Cortex of kidney (tissue), 1 donor: ENCODE data around the gene PLAAT4.
"Not testable (repeated sequence)": the region's sequence is repeated elsewhere in the genome, so short reads cannot be mapped to it uniquely, and the experiment has no call there.

ENCODE experiments used
- DNase-seq: peaks from one replicate; lab custom pipeline; 2025; lab: John Stamatoyannopoulos, UW

The PLAAT4 gene

GRCh38 chr11:63511048-63511748, 25.4 kb upstream of the PLAAT4 start:
- no peak for DNase-seq

GRCh38 chr11:63512816-63513215, 23.8 kb upstream of the PLAAT4 start:
- DNase-seq = no peak

GRCh38 chr11:63516109-63516508, 20.5 kb upstream of the PLAAT4 start:
- DNase-seq = no peak

DNA sequence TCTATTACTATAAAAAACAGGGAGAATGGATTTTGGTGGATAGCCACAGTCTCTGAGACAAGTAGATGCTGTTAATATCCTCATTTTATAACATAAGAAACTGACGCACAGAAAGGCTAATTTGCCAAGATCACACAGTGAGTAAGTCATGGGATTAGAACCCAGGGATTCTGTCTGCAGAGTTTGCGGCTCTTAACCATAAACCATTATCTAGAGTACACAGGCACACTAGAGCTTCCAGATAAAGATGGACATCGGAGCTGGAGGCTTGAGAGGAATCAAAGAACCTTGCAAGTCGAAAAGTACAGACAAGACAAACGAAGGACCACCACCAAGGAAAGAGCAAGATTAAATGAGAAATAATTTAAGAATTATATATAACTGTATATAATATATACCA, 19.5 kb upstream of the PLAAT4 start:
- DNase-seq = no peak

DNA sequence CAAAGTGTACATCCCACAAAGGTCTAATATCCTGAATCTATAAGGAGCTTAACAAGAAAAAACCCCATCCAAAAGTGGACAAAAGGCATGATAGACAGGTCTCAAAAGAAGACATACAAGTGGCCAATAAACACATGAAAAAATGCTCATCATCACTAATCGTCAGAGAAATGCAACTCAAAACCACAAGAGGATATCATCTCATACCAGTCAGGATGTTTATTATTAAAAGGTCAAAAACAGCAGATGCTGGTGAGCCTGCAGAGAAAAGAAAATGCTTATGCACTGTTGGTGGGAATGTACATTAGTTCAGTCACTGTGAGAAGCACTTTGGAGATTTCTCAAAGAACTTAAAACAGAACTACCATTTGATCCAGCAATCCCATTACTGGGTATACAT, 18.1 kb upstream of the PLAAT4 start:
- DNase-seq = no peak

GRCh38 chr11:63520606-63521170, 15.9 kb upstream of the PLAAT4 start:
- no peak for DNase-seq

DNA sequence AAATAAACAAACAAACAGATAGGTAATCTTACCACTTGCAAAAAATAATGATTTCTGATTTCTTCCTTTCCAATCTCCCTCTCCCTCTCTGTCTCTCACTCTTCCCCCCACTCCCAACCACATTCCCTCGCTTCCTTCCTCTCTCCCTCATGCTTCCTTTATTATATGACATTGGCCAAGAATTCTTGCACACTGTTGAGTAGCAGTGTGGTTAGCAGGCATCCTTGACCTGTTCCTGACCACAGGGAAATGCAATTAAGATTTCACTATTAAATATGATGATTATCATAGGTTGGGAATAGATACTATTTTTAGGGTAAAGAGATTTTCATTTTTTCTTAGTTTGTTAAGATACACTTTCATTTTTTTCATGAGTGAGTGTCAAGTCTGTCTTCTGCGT, 14.7 kb upstream of the PLAAT4 start:
- no peak for DNase-seq

DNA sequence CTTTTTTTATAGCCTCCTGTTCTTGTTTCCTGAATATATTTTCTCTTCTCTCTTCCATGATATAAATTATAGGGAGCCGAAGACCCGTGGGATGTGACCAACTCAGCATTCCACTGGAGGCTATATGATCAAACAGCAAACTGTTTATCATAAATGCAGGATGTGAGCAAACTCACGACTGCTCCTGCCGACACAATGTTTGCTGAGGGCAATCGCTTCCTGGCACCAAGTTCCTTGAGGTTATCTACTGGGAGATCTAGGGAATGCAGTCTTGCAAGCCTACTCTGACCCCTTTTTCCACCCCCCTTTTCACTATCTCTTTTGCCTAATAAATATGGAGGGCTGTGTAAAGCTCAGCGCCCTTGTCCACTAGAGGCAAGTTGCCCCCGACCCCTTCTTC, 13.5 kb upstream of the PLAAT4 start:
- no peak for DNase-seq

DNA sequence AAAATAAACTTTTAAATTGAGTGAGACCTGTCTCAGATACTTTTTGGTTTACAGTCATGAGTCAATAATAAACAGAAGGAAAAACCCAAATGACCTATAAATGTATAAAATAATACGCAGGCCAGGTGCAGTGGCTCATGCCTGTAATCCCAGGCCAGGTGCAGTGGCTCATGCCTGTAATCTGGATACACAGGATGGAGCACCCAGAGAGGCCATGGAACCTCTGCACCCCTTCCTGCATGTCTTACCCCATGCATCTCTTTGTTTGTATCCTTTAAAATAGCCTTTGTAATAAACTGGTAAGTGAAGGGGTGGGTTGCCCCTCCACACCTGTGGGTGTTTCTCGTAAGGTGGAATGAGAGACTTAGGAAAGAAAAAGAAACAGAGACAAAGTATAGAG, 8.9 kb upstream of the PLAAT4 start:
- DNase-seq = no peak

DNA sequence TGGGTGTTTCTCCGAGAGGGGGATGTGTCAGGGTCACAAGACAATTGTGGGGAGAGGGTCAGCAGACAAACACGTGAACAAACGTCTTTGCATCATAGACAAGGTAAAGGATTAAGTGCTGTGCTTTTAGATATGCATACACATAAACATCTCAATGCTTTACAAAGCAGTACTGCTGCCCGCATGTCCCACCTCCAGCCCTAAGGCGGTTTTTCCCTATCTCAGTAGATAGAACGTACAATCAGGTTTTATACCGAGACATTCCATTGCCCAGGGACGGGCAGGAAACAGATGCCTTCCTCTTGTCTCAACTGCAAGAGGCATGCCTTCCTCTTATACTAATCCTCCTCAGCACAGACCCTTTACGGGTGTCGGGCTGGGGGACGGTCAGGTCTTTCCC, 8.5 kb upstream of the PLAAT4 start:
- not testable (repeated sequence) for DNase-seq

GRCh38 chr11:63528729-63529278, 7.8 kb upstream of the PLAAT4 start:
- not testable (repeated sequence) for DNase-seq

GRCh38 chr11:63529373-63529772, 7.2 kb upstream of the PLAAT4 start:
- not testable (repeated sequence) for DNase-seq

- no peak for DNase-seq
These were observed 6.6 kb upstream of the PLAAT4 start for GRCh38 chr11:63530021-63530420.

DNA sequence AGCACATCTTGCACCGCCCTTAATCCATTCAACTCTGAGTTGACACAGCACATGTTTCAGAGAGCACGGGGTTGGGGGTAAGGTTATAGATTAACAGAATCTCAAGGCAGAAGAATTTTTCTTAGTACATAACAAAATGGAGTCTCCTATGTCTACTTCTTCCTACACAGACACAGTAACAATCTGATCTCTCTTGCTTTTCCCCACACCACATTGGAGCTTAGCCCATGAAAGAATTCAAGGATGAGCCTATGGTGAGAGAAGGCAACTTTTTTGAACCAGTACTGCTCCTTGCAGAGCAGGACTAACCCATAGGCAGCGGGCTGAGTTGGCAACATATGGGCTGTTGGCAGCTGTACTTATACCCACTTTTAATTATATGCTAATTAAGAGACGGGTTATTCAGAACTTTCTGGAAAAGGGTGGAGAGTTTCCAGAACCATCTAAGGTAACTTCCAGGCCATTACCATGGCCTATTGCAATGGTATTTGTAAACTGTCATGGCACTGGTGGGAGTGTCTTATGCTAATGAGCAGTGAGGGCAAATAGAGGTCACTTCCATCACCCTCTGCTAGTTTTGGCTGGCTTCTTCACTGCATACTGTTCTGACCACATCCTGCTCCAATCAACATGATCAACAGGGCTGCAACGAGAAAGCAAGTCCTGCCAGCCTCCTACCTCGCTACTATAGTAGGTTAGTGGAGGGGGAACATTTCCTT, 5.4 kb upstream of the PLAAT4 start:
- not testable (repeated sequence) for DNase-seq

GRCh38 chr11:63532117-63532516, 4.5 kb upstream of the PLAAT4 start:
- no peak for DNase-seq

DNA sequence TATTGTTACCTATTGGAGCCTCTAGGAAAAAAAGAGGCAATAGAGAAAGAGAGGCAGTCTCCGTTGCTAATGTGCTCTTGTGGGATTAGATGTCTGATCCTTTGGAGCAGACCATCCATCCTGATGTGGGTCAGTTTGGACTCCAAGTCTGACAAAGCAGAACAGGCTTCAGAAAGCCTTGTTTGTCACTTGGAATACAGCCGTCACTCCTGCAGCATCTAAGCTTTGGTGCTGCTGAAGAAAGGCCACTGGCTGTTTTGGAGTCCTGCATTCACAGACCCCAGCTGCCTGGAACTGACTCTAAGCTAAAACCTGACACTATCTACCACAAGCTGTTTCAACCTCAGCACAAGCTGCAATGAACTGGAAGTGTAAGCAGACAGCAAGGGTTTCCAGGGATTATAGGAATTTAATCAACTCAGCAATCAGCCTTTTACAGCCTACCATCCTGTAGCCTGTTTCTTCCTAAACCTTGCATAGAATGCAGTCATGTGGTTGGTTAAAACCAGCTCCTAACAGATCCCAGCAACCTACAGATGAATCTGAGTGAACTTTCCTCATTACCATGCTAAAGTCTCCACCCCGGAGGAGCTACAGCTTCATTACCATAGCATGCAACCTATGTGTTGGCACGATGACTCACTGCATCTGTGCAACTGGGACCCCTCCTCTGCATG, 3.7 kb upstream of the PLAAT4 start:
- DNase-seq = no peak

- no peak for DNase-seq
These were observed 2.5 kb upstream of the PLAAT4 start for GRCh38 chr11:63534076-63534475.

DNA sequence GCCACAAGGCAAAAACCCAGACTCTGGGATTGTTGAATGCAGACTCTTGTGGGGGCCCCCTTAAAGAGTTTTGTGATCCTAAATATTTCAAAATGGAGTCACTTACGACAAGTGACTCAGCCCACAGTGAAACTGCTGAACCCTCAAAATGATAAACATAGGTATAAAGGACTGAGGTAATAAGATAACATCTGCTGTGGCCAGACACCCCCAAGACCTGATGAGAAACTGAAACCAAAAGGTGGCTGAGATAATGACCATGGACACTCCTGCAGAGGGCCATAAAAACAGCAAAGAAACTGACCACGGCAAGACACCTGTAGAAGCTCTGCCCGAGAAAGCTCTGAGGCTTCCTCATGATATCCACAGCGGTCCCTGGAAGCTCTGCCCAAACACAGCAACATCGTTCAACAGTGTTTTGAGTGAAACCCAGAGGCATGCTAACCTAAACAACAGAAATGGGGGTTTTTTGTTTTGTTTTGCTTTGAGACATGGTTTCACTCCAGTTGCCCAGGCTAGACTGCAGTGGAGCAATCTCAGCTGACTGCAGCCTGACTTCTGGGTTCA, 1.6 kb upstream of the PLAAT4 start:
- DNase-seq = no peak

GRCh38 chr11:63535734-63536133, 874 bp upstream of the PLAAT4 start:
- no peak for DNase-seq

- no peak for DNase-seq
These were observed 889 bp downstream of the PLAAT4 start for GRCh38 chr11:63537293-63538101.

DNA sequence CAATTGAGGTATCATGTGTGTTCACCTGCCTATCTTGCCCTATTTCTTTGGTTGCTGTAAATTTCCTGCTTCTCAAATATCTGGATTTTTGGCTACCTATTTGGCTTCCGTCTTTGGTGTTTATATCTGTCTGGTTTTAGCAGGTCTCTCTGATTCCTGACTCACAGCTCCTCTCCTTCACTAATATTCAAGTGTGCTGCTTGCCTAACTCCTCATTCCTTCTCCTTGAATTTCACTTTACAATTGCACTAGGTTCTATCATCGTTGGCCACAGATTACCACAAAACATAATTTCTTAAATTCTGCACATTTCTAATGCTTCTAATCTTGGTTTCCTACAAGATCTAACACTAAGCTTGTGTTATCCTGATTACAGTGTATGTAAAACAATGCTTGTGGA, 5.9 kb downstream of the PLAAT4 start:
- not testable (repeated sequence) for DNase-seq
